ENCODE measurements around the gene CARD11.

CARD11 gene

GRCh38 chr7:3043544-3044371 is at the start of gene CARD11:
Gene CARD11, minus strand, starts transcription at chr7:3043867. Its CDS starts 85,361 bp downstream, at chr7:2958506.
- peak in 1 of 2 donors; percentile 38 for DNase-seq (ENCODE audit: low read depth in 2 of 2, low spot score in 1 of 2)

GRCh38 chr7:3092468-3092867 is 48.8 kb upstream of the CARD11 start:
- DNase-seq (ENCODE audit: low read depth in 2 of 2, low spot score in 1 of 2): peak; percentile 43 to 55

- no peak for DNase-seq (ENCODE audit: low read depth in 2 of 2, low spot score in 1 of 2)
These were observed 48.0 kb upstream of the CARD11 start for GRCh38 chr7:3091631-3092030.

- no peak for DNase-seq (ENCODE audit: low read depth in 2 of 2, low spot score in 1 of 2)
These were observed 45.8 kb upstream of the CARD11 start for GRCh38 chr7:3089493-3089892.

GRCh38 chr7:3087243-3087755 is 43.6 kb upstream of the CARD11 start:
- DNase-seq (ENCODE audit: low read depth in 2 of 2, low spot score in 1 of 2): no peak

GRCh38 chr7:3083350-3083749 is 39.7 kb upstream of the CARD11 start:
- DNase-seq (ENCODE audit: low read depth in 2 of 2, low spot score in 1 of 2): no peak

GRCh38 chr7:3082831-3083230 is 39.2 kb upstream of the CARD11 start:
- DNase-seq (ENCODE audit: low read depth in 2 of 2, low spot score in 1 of 2): no peak

- no peak for DNase-seq (ENCODE audit: low read depth in 2 of 2, low spot score in 1 of 2)
These were observed 38.7 kb upstream of the CARD11 start for GRCh38 chr7:3082386-3082785.

- no peak for DNase-seq (ENCODE audit: low read depth in 2 of 2, low spot score in 1 of 2)
These were observed 36.4 kb upstream of the CARD11 start for GRCh38 chr7:3080106-3080505.

- DNase-seq (ENCODE audit: low read depth in 2 of 2, low spot score in 1 of 2): no peak
These were observed 34.8 kb upstream of the CARD11 start for GRCh38 chr7:3078514-3078913.

- DNase-seq (ENCODE audit: low read depth in 2 of 2, low spot score in 1 of 2): no peak
These were observed 33.0 kb upstream of the CARD11 start for GRCh38 chr7:3076700-3077099.

- DNase-seq (ENCODE audit: low read depth in 2 of 2, low spot score in 1 of 2): no peak
These were observed 32.5 kb upstream of the CARD11 start for GRCh38 chr7:3076163-3076562.

GRCh38 chr7:3075441-3075840 is 31.8 kb upstream of the CARD11 start:
- DNase-seq (ENCODE audit: low read depth in 2 of 2, low spot score in 1 of 2): no peak

- no peak for DNase-seq (ENCODE audit: low read depth in 2 of 2, low spot score in 1 of 2)
These were observed 30.8 kb upstream of the CARD11 start for GRCh38 chr7:3074459-3074821.

GRCh38 chr7:3073763-3074458 is 30.2 kb upstream of the CARD11 start:
- no peak for DNase-seq (ENCODE audit: low read depth in 2 of 2, low spot score in 1 of 2)

- no peak for DNase-seq (ENCODE audit: low read depth in 2 of 2, low spot score in 1 of 2)
These were observed 27.2 kb upstream of the CARD11 start for GRCh38 chr7:3070908-3071307.

GRCh38 chr7:3069771-3070449 is 26.2 kb upstream of the CARD11 start:
- DNase-seq (ENCODE audit: low read depth in 2 of 2, low spot score in 1 of 2): no peak

GRCh38 chr7:3068530-3068929 is 24.9 kb upstream of the CARD11 start:
- DNase-seq (ENCODE audit: low read depth in 2 of 2, low spot score in 1 of 2): no peak

- DNase-seq (ENCODE audit: low read depth in 2 of 2, low spot score in 1 of 2): no peak
These were observed 24.1 kb upstream of the CARD11 start for GRCh38 chr7:3067606-3068380.

- DNase-seq (ENCODE audit: low read depth in 2 of 2, low spot score in 1 of 2): no peak
These were observed 23.5 kb upstream of the CARD11 start for GRCh38 chr7:3067193-3067592.

GRCh38 chr7:3066506-3066905 is 22.8 kb upstream of the CARD11 start:
- no peak for DNase-seq (ENCODE audit: low read depth in 2 of 2, low spot score in 1 of 2)
